ENCODE results near the gene RMC1. TPM values are rescaled to one million over a fixed set of nuclear protein-coding genes. Genes with fewer than 3 reads are reported as not detected.

RMC1 gene
- total and polyA plus RNA-seq, 2 donors from 2014 or later, result 25.9 to 40.4 TPM

- H3K4me3 ChIP-seq (ENCODE audit: low read length in 3 of 3), result no peak overlapping the region
- no peak overlapping the region for H3K9ac ChIP-seq (ENCODE audit: low read length in 3 of 3)
- FAIRE-seq (no peak), DNase-seq (no peak)
- H3K9me3 ChIP-seq (ENCODE audit: control insufficient read depth in 2 of 3, insufficient read depth in 1 of 3, low read length in 3 of 3), result no peaks in the 10 kb centered on the region
- no peaks in the 10 kb centered on the region for H3K27me3 ChIP-seq (ENCODE audit: control insufficient read depth, insufficient read depth, low read length)
- TF ChIP-seq, protein P1, sequence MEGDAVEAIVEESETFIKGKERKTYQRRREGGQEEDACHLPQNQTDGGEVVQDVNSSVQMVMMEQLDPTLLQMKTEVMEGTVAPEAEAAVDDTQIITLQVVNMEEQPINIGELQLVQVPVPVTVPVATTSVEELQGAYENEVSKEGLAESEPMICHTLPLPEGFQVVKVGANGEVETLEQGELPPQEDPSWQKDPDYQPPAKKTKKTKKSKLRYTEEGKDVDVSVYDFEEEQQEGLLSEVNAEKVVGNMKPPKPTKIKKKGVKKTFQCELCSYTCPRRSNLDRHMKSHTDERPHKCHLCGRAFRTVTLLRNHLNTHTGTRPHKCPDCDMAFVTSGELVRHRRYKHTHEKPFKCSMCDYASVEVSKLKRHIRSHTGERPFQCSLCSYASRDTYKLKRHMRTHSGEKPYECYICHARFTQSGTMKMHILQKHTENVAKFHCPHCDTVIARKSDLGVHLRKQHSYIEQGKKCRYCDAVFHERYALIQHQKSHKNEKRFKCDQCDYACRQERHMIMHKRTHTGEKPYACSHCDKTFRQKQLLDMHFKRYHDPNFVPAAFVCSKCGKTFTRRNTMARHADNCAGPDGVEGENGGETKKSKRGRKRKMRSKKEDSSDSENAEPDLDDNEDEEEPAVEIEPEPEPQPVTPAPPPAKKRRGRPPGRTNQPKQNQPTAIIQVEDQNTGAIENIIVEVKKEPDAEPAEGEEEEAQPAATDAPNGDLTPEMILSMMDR (IDR thresholded peaks at IDR 0.05; ENCODE audit: borderline replicate concordance, extremely low read depth, insufficient read depth), result no peak
- H3K27ac ChIP-seq (ENCODE audit: low read depth in 2 of 2, low read length in 2 of 2), result no peak overlapping the region
- intact Hi-C loops (cut with DNase I), result no loop called here
- peaks cover 4 to 35% (median 12%) of the 10 kb centered on the region in 3 donors for H3K36me3 ChIP-seq (ENCODE audit: control insufficient read depth in 2 of 3, insufficient read depth in 3 of 3, low read length in 3 of 3)
- H3K4me1 ChIP-seq (ENCODE audit: control insufficient read depth in 2 of 3, insufficient read depth in 2 of 3, low read depth in 1 of 3, low read length in 3 of 3), result peaks cover 0 to 2% (median 0%) of the 10 kb centered on the region in 3 donors
Observed at GRCh38 chr18:23512641-23513040, 9.3 kb downstream of the RMC1 start.

GRCh38 chr18:23515911-23516546, 12.7 kb downstream of the RMC1 start:
- no peak overlapping the region for H3K4me3 ChIP-seq (ENCODE audit: low read length in 3 of 3)
- DNase-seq, result peak in 4 of 5 donors; percentile 76 to 89 (median 84)
- H3K9ac ChIP-seq (ENCODE audit: low read length in 3 of 3), result no peak overlapping the region
- intact Hi-C loops (cut with DNase I), result no loop called here
- TF ChIP-seq, protein P1 (IDR thresholded peaks at IDR 0.05; ENCODE audit: borderline replicate concordance, extremely low read depth, insufficient read depth), result peak; percentile 83
- FAIRE-seq, result no peak
- no peaks in the 10 kb centered on the region for H3K9me3 ChIP-seq (ENCODE audit: control insufficient read depth in 2 of 3, insufficient read depth in 1 of 3, low read length in 3 of 3)
- no peaks in the 10 kb centered on the region for H3K27me3 ChIP-seq (ENCODE audit: control insufficient read depth, insufficient read depth, low read length)
- peaks cover 2 to 44% (median 24%) of the 10 kb centered on the region in 3 donors for H3K36me3 ChIP-seq (ENCODE audit: control insufficient read depth in 2 of 3, insufficient read depth in 3 of 3, low read length in 3 of 3)
- peaks cover 0 to 2% (median 0%) of the 10 kb centered on the region in 3 donors for H3K4me1 ChIP-seq (ENCODE audit: control insufficient read depth in 2 of 3, insufficient read depth in 2 of 3, low read depth in 1 of 3, low read length in 3 of 3)
- H3K27ac ChIP-seq (ENCODE audit: low read depth in 2 of 2, low read length in 2 of 2), result no peak overlapping the region

GRCh38 chr18:23519734-23520133, 16.4 kb downstream of the RMC1 start:
- Histone ChIP-seq H3K27me3 (ENCODE audit: control insufficient read depth, insufficient read depth, low read length) (no peaks in the 10 kb centered on the region), H3K9ac (ENCODE audit: low read length in 3 of 3) (no peak overlapping the region), H3K4me3 (ENCODE audit: low read length in 3 of 3) (no peak overlapping the region), H3K27ac (ENCODE audit: low read depth in 2 of 2, low read length in 2 of 2) (peak overlapping the region in 1 of 2 donors; percentile 20), H3K9me3 (ENCODE audit: control insufficient read depth in 2 of 3, insufficient read depth in 1 of 3, low read length in 3 of 3) (no peaks in the 10 kb centered on the region), H3K36me3 (ENCODE audit: control insufficient read depth in 2 of 3, insufficient read depth in 3 of 3, low read length in 3 of 3) (peaks cover 2 to 61% (median 38%) of the 10 kb centered on the region in 3 donors), H3K4me1 (ENCODE audit: control insufficient read depth in 2 of 3, insufficient read depth in 2 of 3, low read depth in 1 of 3, low read length in 3 of 3) (peaks cover 0 to 2% (median 0%) of the 10 kb centered on the region in 3 donors)
- DNase-seq, result no peak
- TF ChIP-seq, protein P1 (IDR thresholded peaks at IDR 0.05; ENCODE audit: borderline replicate concordance, extremely low read depth, insufficient read depth), result no peak
- no peak for FAIRE-seq
- intact Hi-C loops (cut with DNase I), result no loop called here

Measured in kidney (tissue), 14 donors.